Keratinocyte (primary cell): ENCODE data around the gene PLAGL1. TPM values are rescaled to one million over a fixed set of nuclear protein-coding genes. Genes with fewer than 3 reads are reported as not detected.

Experiments
- DNase-seq: peaks from one replicate; pipeline ENCODE4 v3.0.0-alpha.2; 2011; ENCODE audit warnings: low read depth, missing footprints, low spot score
- FAIRE-seq: peaks from 2 replicates; lab custom pipeline; 2011; peaks lifted over from hg19 to GRCh38; lab: Jason Lieb, UNC
- H2AFZ ChIP-seq: 2 replicates; pipeline ENCODE4 v1.6.0; 2012; ENCODE audit warnings: low read length, control low read depth, inconsistent platforms; ENCODE audit not compliant: control insufficient read depth
- H3K27ac ChIP-seq: 2 replicates; pipeline ENCODE4 v1.5.1; 2011; ENCODE audit warnings: low read length; ENCODE audit not compliant: control insufficient read depth, insufficient read depth
- H3K27me3 ChIP-seq: 3 replicates; pipeline ENCODE4 v1.6.0; 2011; ENCODE audit warnings: low read length; ENCODE audit not compliant: control insufficient read depth, insufficient read depth; ENCODE audit errors: extremely low read depth
- H3K36me3 ChIP-seq, 2 experiments: 2 replicates in 1 of 2; 3 replicates in 1 of 2; pipeline ENCODE4 v1.5.1; 2011; ENCODE audit warnings: low read length in 2 of 2, mild to moderate bottlenecking in 1 of 2; ENCODE audit not compliant: control insufficient read depth in 2 of 2, insufficient read depth in 2 of 2; ENCODE audit errors: extremely low read depth in 1 of 2
- H3K4me1 ChIP-seq: 3 replicates; pipeline ENCODE4 v1.5.1; 2011; ENCODE audit warnings: low read length; ENCODE audit not compliant: control insufficient read depth, insufficient read depth; ENCODE audit errors: extremely low read depth
- H3K4me2 ChIP-seq: 3 replicates; pipeline ENCODE4 v1.6.0; 2011; ENCODE audit warnings: low read depth, low read length; ENCODE audit not compliant: control insufficient read depth, insufficient read depth; ENCODE audit errors: extremely low read depth
- H3K4me3 ChIP-seq, 3 experiments: fragments of 200-600 bp in 1 of 3; sonication (generic) in 1 of 3; 2 replicates in 2 of 3; 3 replicates in 1 of 3; pipeline ENCODE4 v1.5.1; 2011 to 2016; ENCODE audit warnings: low read length in 3 of 3, mild to moderate bottlenecking in 3 of 3, control low read depth in 2 of 3, inconsistent platforms in 1 of 3, low read depth in 1 of 3, mixed read lengths in 1 of 3, mixed run types in 1 of 3, moderate library complexity in 1 of 3; ENCODE audit not compliant: control insufficient read depth in 2 of 3, insufficient read depth in 2 of 3; ENCODE audit errors: extremely low read depth in 1 of 3
- H3K79me2 ChIP-seq: 2 replicates; pipeline ENCODE4 v1.6.0; 2012; ENCODE audit warnings: low read length; ENCODE audit not compliant: control insufficient read depth, insufficient read depth
- H3K9ac ChIP-seq: 3 replicates; pipeline ENCODE4 v1.6.0; 2011; ENCODE audit warnings: low read length; ENCODE audit not compliant: control insufficient read depth, insufficient read depth; ENCODE audit errors: extremely low read depth
- H3K9me1 ChIP-seq: 3 replicates; pipeline ENCODE4 v1.6.0; 2011; ENCODE audit warnings: low read length; ENCODE audit not compliant: control insufficient read depth, insufficient read depth; ENCODE audit errors: extremely low read depth
- H3K9me3 ChIP-seq: 2 replicates; pipeline ENCODE4 v1.5.1; 2012; ENCODE audit warnings: low read depth, low read length; ENCODE audit not compliant: control insufficient read depth
- H4K20me1 ChIP-seq: 3 replicates; pipeline ENCODE4 v1.6.0; 2011; ENCODE audit warnings: low read length; ENCODE audit not compliant: control insufficient read depth, insufficient read depth; ENCODE audit errors: extremely low read depth
- EZH2 ChIP-seq: IDR thresholded peaks from one replicate; pipeline ENCODE4 v1.6.1; 2012; ENCODE audit warnings: inconsistent platforms, mild to moderate bottlenecking, low read length, moderate library complexity
- dilution Hi-C: fragments of 300-500 bp; cut with MboI; formaldehyde crosslinking; loops from one replicate; pipeline ENCODE4 v1.7.0; 2020; ENCODE audit warnings: low sequenced_read_pairs; ENCODE audit not compliant: extremely low pct_ligation_motif_present
- polyA plus RNA-seq, 5 experiments: library from polyadenylated mRNA; depleted of rRNA in 3 of 5; stranded (reverse) in 3 of 5; stranded (forward) in 1 of 5; unstranded in 1 of 5; fragments of >200 nt; gene quantifications; 1 replicate in 1 of 5; 2 replicates in 3 of 5; 3 replicates in 1 of 5; pipeline versions ENCODE4 v1.2.1 to v1.2.3, GENCODE V29; 2011 to 2012; ENCODE audit warnings: missing spikeins in 2 of 5, low read depth in 1 of 5, low replicate concordance in 1 of 5
- TF ChIP-seq, protein P1 (sequence below), 3 experiments: IDR thresholded peaks in 1 of 3; conservative IDR thresholded peaks in 1 of 3; optimal IDR thresholded peaks in 1 of 3; 2 replicates in 2 of 3; 3 replicates in 1 of 3; pipeline versions ENCODE3 to v1.5.1; 2011; ENCODE audit warnings: low read length in 3 of 3, mild to moderate bottlenecking in 3 of 3, moderate library complexity in 2 of 3, control low read depth in 1 of 3, inconsistent platforms in 1 of 3; ENCODE audit not compliant: insufficient read depth in 2 of 3; ENCODE audit errors: extremely low read depth in 1 of 3

The PLAGL1 gene
- polyA plus RNA-seq, 1 donor (not counting 4 experiments of a cell fraction or from before 2014, with no cell fraction given): 8.9 TPM

DNA sequence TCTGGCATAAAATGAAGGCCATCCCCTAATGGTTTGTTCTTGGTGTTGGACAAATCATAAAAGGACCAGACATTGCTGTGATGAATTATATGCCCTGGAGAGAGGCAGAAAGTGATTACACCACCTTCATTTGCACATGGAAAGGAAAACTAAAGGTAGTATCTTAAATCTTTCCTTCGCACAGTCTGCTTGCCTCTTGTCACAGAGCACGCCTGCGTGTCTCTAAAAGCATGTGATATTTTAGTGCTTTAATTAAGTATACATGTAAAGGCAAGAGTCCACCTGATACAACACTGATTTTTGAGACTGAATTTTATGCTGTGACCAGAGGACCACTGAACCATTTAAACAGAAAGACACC, 28.8 kb upstream of the PLAGL1 start:
- no peaks in the 10 kb centered on the region for H3K79me2 ChIP-seq
- H3K4me2 ChIP-seq: peak overlapping the region; percentile 31
- H2AFZ ChIP-seq: no peak overlapping the region
- no peak for DNase-seq
- no peaks in the 10 kb centered on the region for H3K27me3 ChIP-seq
- H3K9me1 ChIP-seq: no peaks in the 10 kb centered on the region
- no peaks in the 10 kb centered on the region for H3K4me1 ChIP-seq
- H3K36me3 ChIP-seq: no peaks in the 10 kb centered on the region
- H4K20me1 ChIP-seq: no peaks in the 10 kb centered on the region
- no peak overlapping the region for H3K4me3 ChIP-seq
- TF ChIP-seq, protein P1, sequence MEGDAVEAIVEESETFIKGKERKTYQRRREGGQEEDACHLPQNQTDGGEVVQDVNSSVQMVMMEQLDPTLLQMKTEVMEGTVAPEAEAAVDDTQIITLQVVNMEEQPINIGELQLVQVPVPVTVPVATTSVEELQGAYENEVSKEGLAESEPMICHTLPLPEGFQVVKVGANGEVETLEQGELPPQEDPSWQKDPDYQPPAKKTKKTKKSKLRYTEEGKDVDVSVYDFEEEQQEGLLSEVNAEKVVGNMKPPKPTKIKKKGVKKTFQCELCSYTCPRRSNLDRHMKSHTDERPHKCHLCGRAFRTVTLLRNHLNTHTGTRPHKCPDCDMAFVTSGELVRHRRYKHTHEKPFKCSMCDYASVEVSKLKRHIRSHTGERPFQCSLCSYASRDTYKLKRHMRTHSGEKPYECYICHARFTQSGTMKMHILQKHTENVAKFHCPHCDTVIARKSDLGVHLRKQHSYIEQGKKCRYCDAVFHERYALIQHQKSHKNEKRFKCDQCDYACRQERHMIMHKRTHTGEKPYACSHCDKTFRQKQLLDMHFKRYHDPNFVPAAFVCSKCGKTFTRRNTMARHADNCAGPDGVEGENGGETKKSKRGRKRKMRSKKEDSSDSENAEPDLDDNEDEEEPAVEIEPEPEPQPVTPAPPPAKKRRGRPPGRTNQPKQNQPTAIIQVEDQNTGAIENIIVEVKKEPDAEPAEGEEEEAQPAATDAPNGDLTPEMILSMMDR (optimal IDR thresholded peaks at IDR 0.05 in 1 of 3, IDR thresholded peaks at IDR 0.05 in 1 of 3, conservative IDR thresholded peaks at IDR 0.05 in 1 of 3; ENCODE audit: extremely low read depth in 1 of 3, insufficient read depth in 2 of 3, low read length in 3 of 3): no peak
- no peak for TF ChIP-seq EZH2
- dilution Hi-C loops: no loop called here
- no peaks in the 10 kb centered on the region for H3K9me3 ChIP-seq
- no peak overlapping the region for H3K27ac ChIP-seq
- no peak for FAIRE-seq
- H3K9ac ChIP-seq: no peak overlapping the region

DNA sequence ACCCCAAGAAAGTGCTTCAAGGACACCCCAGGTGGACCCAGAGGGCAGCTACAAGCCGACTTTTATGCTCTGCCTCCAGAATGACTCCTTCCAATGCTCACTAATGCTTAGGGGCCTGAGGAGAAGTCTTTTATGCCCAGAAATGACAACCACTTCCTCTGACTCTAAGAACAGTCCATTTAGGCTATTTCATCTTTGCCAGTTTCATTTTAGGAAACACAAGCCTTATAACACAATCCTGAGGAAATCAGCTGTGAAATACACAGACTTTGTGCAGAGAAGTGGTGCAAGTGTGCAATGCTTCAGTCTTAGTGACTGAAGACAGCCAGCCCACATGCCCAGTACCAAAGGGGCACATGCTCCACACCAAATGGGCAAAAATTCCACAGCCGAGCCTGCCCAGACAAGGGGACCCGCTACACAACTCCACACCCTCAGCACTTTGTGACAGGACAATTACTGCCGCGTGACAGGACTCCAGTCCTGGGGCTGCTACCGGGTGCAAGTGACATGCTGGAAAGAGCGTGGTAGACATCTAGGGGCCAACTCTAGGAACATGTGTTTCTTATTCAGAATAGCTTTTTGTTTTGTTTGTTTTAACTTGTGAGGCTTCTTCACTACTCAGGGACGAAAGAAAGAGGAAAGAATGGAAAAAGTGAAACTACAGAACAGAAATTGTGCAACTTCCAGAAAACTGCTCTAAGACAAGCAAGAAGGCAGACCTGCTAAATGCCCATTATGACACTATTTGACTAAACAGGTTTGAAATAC, 28.2 kb upstream of the PLAGL1 start:
- Histone ChIP-seq H2AFZ (peak overlapping the region; percentile 36), H4K20me1 (no peaks in the 10 kb centered on the region), H3K4me3 (peak overlapping the region in 1 of 3 experiments; percentile 35), H3K27me3 (no peaks in the 10 kb centered on the region), H3K36me3 (no peaks in the 10 kb centered on the region), H3K9me1 (no peaks in the 10 kb centered on the region), H3K4me1 (no peaks in the 10 kb centered on the region), H3K79me2 (no peaks in the 10 kb centered on the region), H3K9me3 (no peaks in the 10 kb centered on the region), H3K9ac (no peak overlapping the region), H3K27ac (no peak overlapping the region), H3K4me2 (peak overlapping the region; percentile 31)
- TF ChIP-seq, protein P1 (optimal IDR thresholded peaks at IDR 0.05 in 1 of 3, IDR thresholded peaks at IDR 0.05 in 1 of 3, conservative IDR thresholded peaks at IDR 0.05 in 1 of 3; ENCODE audit: extremely low read depth in 1 of 3, insufficient read depth in 2 of 3, low read length in 3 of 3): peak in 1 of 3 experiments; percentile 5
- TF ChIP-seq EZH2: no peak
- dilution Hi-C loops: no loop called here
- no peak for DNase-seq
- no peak for FAIRE-seq
